Trophoblast cell (in vitro differentiated cells and primary cell): ENCODE measurements around the gene F10.

Source experiments
- DNase-seq, 2 donors: peaks; one replicate each; pipeline ENCODE4 v3.0.0-alpha.2; 2016
- H2AFZ ChIP-seq: 2 replicates; pipeline ENCODE4 v1.6.1; 2013; ENCODE audit warnings: low read length, moderate library complexity, mild to moderate bottlenecking; ENCODE audit not compliant: insufficient read depth, poor library complexity
- H2AK5ac ChIP-seq: 2 replicates; pipeline ENCODE4 v1.6.1; 2013; ENCODE audit warnings: mild to moderate bottlenecking, low read length
- H2BK120ac ChIP-seq: 2 replicates; pipeline ENCODE4 v1.6.1; 2013; ENCODE audit warnings: low read length, mild to moderate bottlenecking, moderate library complexity; ENCODE audit not compliant: insufficient read depth, poor library complexity
- H2BK12ac ChIP-seq: 2 replicates; pipeline ENCODE4 v1.6.1; 2013; ENCODE audit warnings: mild to moderate bottlenecking, low read length, moderate library complexity
- H2BK5ac ChIP-seq: 2 replicates; pipeline ENCODE4 v1.6.1; 2013; ENCODE audit warnings: low read length, low read depth, moderate library complexity, mild to moderate bottlenecking; ENCODE audit not compliant: poor library complexity
- H3K14ac ChIP-seq: 2 replicates; pipeline ENCODE4 v1.6.1; 2013; ENCODE audit warnings: mild to moderate bottlenecking, low read length
- H3K18ac ChIP-seq: 2 replicates; pipeline ENCODE4 v1.6.1; 2013; ENCODE audit warnings: mild to moderate bottlenecking, low read length
- H3K23ac ChIP-seq: 2 replicates; pipeline ENCODE4 v1.6.1; 2013; ENCODE audit warnings: low read length
- H3K27ac ChIP-seq: 2 replicates; pipeline ENCODE4 v1.5.1; 2013; ENCODE audit warnings: low read depth, mild to moderate bottlenecking, inconsistent platforms, low read length, moderate library complexity
- H3K27me3 ChIP-seq: 2 replicates; pipeline ENCODE4 v1.6.1; 2013; ENCODE audit warnings: inconsistent platforms, mild to moderate bottlenecking, low read length, moderate library complexity; ENCODE audit not compliant: insufficient read depth
- H3K36me3 ChIP-seq, 2 experiments: 1 replicate in 1 of 2; 2 replicates in 1 of 2; pipeline ENCODE4 v1.6.1; 2013; ENCODE audit warnings: low read length in 2 of 2, mild to moderate bottlenecking in 2 of 2, moderate library complexity in 1 of 2; ENCODE audit not compliant: insufficient read depth in 2 of 2, control insufficient read depth in 1 of 2
- H3K4ac ChIP-seq: 2 replicates; pipeline ENCODE4 v1.6.1; 2013; ENCODE audit warnings: low read depth, mild to moderate bottlenecking, low read length, moderate library complexity
- H3K4me1 ChIP-seq, 2 experiments: 1 replicate in 1 of 2; 2 replicates in 1 of 2; pipeline ENCODE4 v1.6.1; 2013; ENCODE audit warnings: low read length in 2 of 2, mild to moderate bottlenecking in 2 of 2, moderate library complexity in 1 of 2; ENCODE audit not compliant: insufficient read depth in 2 of 2, control insufficient read depth in 1 of 2
- H3K4me2 ChIP-seq: 2 replicates; pipeline ENCODE4 v1.6.1; 2013; ENCODE audit warnings: inconsistent platforms, mild to moderate bottlenecking, low read length, moderate library complexity
- H3K4me3 ChIP-seq: 2 replicates; pipeline ENCODE4 v1.5.1; 2013; ENCODE audit warnings: mild to moderate bottlenecking, low read depth, low read length, inconsistent platforms
- H3K79me1 ChIP-seq: one replicate; pipeline ENCODE4 v1.6.1; 2013; ENCODE audit warnings: low read length
- H3K79me2 ChIP-seq: 2 replicates; pipeline ENCODE4 v1.6.1; 2013; ENCODE audit warnings: low read length, mild to moderate bottlenecking; ENCODE audit not compliant: control insufficient read depth, insufficient read depth, poor library complexity
- H3K9ac ChIP-seq: 2 replicates; pipeline ENCODE4 v1.6.1; 2013; ENCODE audit warnings: mild to moderate bottlenecking, low read length
- H3K9me3 ChIP-seq: 2 replicates; pipeline ENCODE4 v1.6.1; 2013; ENCODE audit warnings: low read depth, mild to moderate bottlenecking, control low read depth, inconsistent platforms, low read length; ENCODE audit not compliant: insufficient read depth
- H4K12ac ChIP-seq: 2 replicates; pipeline ENCODE4 v1.6.1; 2013; ENCODE audit warnings: low read depth, mild to moderate bottlenecking, low read length, moderate library complexity
- H4K8ac ChIP-seq: 2 replicates; pipeline ENCODE4 v1.6.1; 2013; ENCODE audit warnings: low read depth, mild to moderate bottlenecking, low read length, moderate library complexity
- H4K91ac ChIP-seq: one replicate; pipeline ENCODE4 v1.6.1; 2013; ENCODE audit warnings: low read depth, mild to moderate bottlenecking, low read length, moderate library complexity
- WGBS: extraction: QIAGEN DNeasy Blood & Tissue Kit; methylation state at CpG from one replicate; pipeline ENCODE4 v1.1.7; 2013; ENCODE audit warnings: missing lambda C conversion rate; ENCODE audit not compliant: insufficient read length, insufficient coverage; ENCODE audit errors: extremely low coverage; 5-methylcytosine and 5-hydroxymethylcytosine counted together

F10 gene

DNA sequence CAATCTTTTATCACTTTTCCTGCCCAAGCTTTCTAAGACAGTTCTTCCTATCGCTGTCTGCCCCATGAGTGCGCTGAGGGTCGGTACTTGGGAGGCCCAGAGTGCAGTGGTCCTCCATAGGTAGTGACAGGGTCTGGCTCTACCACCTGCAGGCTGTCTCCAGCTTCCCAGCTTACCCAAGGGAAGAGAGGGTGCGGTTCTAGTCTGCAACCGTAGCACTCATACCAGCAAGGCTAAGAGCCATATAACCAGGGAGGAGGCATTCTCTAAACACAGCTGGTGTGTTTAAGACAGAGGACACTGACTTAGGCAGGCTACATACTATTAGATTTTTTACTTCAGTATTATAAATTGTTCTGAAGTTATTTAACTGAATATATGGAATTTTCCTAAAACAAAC lies 44.1 kb downstream of the F10 start:
- no peak overlapping the region for H3K18ac ChIP-seq
- H4K8ac ChIP-seq, result no peak overlapping the region
- H4K91ac ChIP-seq, result no peak overlapping the region
- no peak overlapping the region for H3K4me2 ChIP-seq
- H2AK5ac ChIP-seq, result no peak overlapping the region
- H3K27ac ChIP-seq, result no peak overlapping the region
- WGBS, result no CpG with 5 or more reads among the region's 5 CpGs
- H2BK12ac ChIP-seq, result no peak overlapping the region
- no peak overlapping the region for H2BK5ac ChIP-seq
- no peaks in the 10 kb centered on the region for H3K27me3 ChIP-seq
- H3K9me3 ChIP-seq, result peaks cover 3% of the 10 kb centered on the region
- no peak overlapping the region for H3K4me3 ChIP-seq
- H4K12ac ChIP-seq, result no peak overlapping the region
- no peak for DNase-seq
- no peaks in the 10 kb centered on the region for H3K79me2 ChIP-seq
- H2BK120ac ChIP-seq, result no peak overlapping the region
- H3K9ac ChIP-seq, result no peak overlapping the region
- no peak overlapping the region for H3K4ac ChIP-seq
- no peak overlapping the region for H2AFZ ChIP-seq
- peaks cover 11 to 15% of the 10 kb centered on the region in 2 experiments for H3K36me3 ChIP-seq
- H3K23ac ChIP-seq, result no peak overlapping the region
- no peak overlapping the region for H3K14ac ChIP-seq
- no peaks in the 10 kb centered on the region for H3K4me1 ChIP-seq
- H3K79me1 ChIP-seq, result no peaks in the 10 kb centered on the region

DNA sequence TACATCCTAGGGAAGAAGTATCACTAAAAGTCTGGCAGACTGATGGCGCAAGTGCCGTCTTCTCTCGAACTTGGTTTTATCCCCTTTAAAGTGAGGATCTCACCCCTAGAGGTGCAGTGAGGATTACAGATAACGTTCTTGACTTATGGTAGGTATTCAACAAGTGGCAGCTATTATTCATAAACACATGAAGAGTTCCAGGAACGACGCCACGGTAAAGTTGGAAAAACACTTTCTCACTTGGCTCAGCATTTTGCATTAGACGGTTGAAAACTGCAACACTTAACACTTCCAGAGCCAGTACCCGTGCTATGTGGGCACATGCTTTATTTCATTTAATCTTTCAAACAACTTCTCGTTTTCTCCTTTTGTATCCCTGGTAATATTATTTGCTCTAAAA lies 44.6 kb downstream of the F10 start:
- Histone ChIP-seq H4K8ac (no peak overlapping the region), H4K91ac (no peak overlapping the region), H2BK5ac (no peak overlapping the region), H3K4me2 (no peak overlapping the region), H3K36me3 (peaks cover 15 to 19% of the 10 kb centered on the region in 2 experiments), H2AK5ac (no peak overlapping the region), H3K79me1 (no peaks in the 10 kb centered on the region), H3K4me1 (no peaks in the 10 kb centered on the region), H3K4ac (no peak overlapping the region), H3K18ac (no peak overlapping the region), H2BK120ac (no peak overlapping the region), H2BK12ac (no peak overlapping the region), H3K27me3 (no peaks in the 10 kb centered on the region), H3K9ac (no peak overlapping the region), H4K12ac (no peak overlapping the region), H3K4me3 (no peak overlapping the region), H3K27ac (no peak overlapping the region), H3K79me2 (no peaks in the 10 kb centered on the region), H3K23ac (no peak overlapping the region), H3K9me3 (peaks cover 3% of the 10 kb centered on the region), H3K14ac (no peak overlapping the region), H2AFZ (no peak overlapping the region)
- no peak for DNase-seq
- WGBS, result no CpG with 5 or more reads among the region's 10 CpGs

DNA sequence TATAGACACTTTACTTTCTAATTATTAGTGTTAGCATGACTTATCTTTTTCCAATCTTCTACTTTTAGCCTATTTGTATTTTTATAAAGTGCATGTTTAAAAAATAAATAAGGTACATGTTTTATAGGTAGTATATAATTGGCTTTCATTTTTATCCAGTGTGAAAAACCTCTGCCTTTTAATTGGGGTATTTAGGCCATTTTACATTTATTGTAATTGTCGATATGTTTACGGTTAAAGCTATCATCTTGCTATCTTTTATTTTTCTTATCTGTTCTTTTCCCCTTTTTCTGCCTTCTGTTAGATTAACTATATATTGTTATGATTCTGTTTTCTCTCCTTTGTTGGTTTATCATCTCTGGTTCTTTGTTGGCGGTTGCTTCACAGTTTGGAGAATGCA lies 45.0 kb downstream of the F10 start:
- no peaks in the 10 kb centered on the region for H3K4me1 ChIP-seq

DNA sequence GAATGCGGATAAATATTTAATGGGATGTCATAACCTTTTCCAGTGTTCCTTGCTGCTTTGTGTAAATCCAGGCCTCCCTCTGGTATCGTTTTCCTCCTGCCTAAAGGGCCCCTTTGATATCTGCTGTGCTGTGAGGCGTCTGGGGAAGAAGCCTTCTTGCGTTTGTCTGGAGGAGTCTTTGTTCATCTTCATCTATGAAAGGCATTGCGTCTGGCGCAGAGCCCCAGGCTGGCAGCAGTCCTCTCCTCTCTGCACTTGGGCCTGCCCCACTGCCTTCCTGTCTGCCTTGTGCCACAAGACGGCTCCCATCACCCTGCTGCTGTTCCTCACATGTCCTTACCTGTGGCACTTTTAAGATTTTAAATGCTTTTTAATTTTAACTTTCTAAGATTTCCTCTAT lies 45.6 kb downstream of the F10 start:
- Histone ChIP-seq H3K36me3 (peaks cover 22 to 26% of the 10 kb centered on the region in 2 experiments), H2AK5ac (no peak overlapping the region), H3K4me3 (no peak overlapping the region), H3K23ac (no peak overlapping the region), H3K4ac (no peak overlapping the region), H4K91ac (no peak overlapping the region), H3K79me1 (no peaks in the 10 kb centered on the region), H4K12ac (no peak overlapping the region), H3K4me2 (no peak overlapping the region), H2BK5ac (no peak overlapping the region), H3K14ac (no peak overlapping the region), H3K27ac (no peak overlapping the region), H3K18ac (no peak overlapping the region), H2AFZ (no peak overlapping the region), H2BK120ac (no peak overlapping the region), H3K9me3 (peaks cover 3% of the 10 kb centered on the region), H4K8ac (no peak overlapping the region), H3K79me2 (no peaks in the 10 kb centered on the region), H3K9ac (no peak overlapping the region), H2BK12ac (no peak overlapping the region), H3K4me1 (no peaks in the 10 kb centered on the region), H3K27me3 (no peaks in the 10 kb centered on the region)
- DNase-seq, result no peak
- WGBS, result no CpG with 5 or more reads among the region's 7 CpGs

More for the DNA sequence above, 45.0 kb downstream of the F10 start:
- H4K91ac ChIP-seq, result no peak overlapping the region
- H3K79me1 ChIP-seq, result no peaks in the 10 kb centered on the region
- H4K8ac ChIP-seq, result no peak overlapping the region
- H3K36me3 ChIP-seq, result peaks cover 19 to 23% of the 10 kb centered on the region in 2 experiments
- no peak overlapping the region for H3K23ac ChIP-seq
- H3K4me2 ChIP-seq, result no peak overlapping the region
- H2BK12ac ChIP-seq, result no peak overlapping the region
- H3K4me3 ChIP-seq, result no peak overlapping the region
- no peaks in the 10 kb centered on the region for H3K79me2 ChIP-seq
- H3K27ac ChIP-seq, result no peak overlapping the region
- H3K9ac ChIP-seq, result no peak overlapping the region
- DNase-seq, result no peak
- no peak overlapping the region for H3K4ac ChIP-seq
- H3K18ac ChIP-seq, result no peak overlapping the region
- no peak overlapping the region for H2BK120ac ChIP-seq
- no peaks in the 10 kb centered on the region for H3K27me3 ChIP-seq
- no peak overlapping the region for H3K14ac ChIP-seq
- H2BK5ac ChIP-seq, result no peak overlapping the region
- no CpG with 5 or more reads among the region's 3 CpGs for WGBS
- no peak overlapping the region for H2AK5ac ChIP-seq
- no peak overlapping the region for H2AFZ ChIP-seq
- peaks cover 3% of the 10 kb centered on the region for H3K9me3 ChIP-seq
- no peak overlapping the region for H4K12ac ChIP-seq
